MM.1S (cell line): ENCODE data around the gene PROK1.
"Not testable (repeated sequence)": the region's sequence is repeated elsewhere in the genome, so short reads cannot be mapped to it uniquely, and the experiment has no call there.

ENCODE experiments used
- EZH2 ChIP-seq: fragments of 300-600 bp; sonication (generic); optimal IDR thresholded peaks from 2 replicates; pipeline ENCODE3; 2017; ENCODE audit warnings: low read depth, mild to moderate bottlenecking, antibody characterized with exemption, low read length, mixed read lengths
- EZH2phosphoT487 ChIP-seq: fragments of 300-600 bp; sonication (generic); IDR thresholded peaks from 2 replicates; pipeline ENCODE4 v1.6.1; 2018; ENCODE audit warnings: antibody characterized with exemption, low read length
- TF ChIP-seq, protein P1 (sequence below): fragments of 300-600 bp; sonication (generic); IDR thresholded peaks from 2 replicates; pipeline ENCODE4 v1.5.1; 2016; ENCODE audit warnings: antibody characterized with exemption, low read length, mixed read lengths

DNA sequence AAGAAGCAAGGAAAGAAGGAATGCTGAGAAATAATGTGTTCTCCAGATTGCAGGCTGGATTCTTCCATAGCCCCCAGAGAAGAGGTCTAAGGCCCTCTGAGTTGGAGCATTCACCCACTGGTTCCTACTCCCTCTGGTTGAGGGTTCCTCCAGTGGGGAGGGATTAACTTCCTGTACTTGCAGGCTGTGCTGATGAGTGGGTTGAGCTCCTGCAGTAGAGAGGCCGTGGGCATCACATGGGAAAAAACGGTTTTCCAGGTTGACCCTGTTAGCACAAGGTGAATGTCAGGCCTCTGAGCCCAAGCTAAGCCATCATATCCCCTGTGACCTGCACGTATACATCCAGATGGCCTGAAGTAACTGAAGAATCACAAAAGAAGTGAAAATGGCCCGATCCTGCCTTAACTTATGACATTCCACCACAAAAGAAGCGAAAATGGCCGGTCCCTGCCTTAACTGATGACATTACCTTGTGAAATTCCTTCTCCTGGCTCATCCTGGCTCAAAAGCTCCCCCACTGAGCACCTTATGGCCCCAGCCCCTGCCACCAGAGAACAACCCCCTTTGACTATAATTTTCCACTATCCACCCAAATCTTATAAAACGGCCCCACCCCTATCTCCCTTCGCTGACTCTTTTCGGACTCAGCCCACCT lies 13.2 kb upstream of the PROK1 start:
- TF ChIP-seq, protein P1, sequence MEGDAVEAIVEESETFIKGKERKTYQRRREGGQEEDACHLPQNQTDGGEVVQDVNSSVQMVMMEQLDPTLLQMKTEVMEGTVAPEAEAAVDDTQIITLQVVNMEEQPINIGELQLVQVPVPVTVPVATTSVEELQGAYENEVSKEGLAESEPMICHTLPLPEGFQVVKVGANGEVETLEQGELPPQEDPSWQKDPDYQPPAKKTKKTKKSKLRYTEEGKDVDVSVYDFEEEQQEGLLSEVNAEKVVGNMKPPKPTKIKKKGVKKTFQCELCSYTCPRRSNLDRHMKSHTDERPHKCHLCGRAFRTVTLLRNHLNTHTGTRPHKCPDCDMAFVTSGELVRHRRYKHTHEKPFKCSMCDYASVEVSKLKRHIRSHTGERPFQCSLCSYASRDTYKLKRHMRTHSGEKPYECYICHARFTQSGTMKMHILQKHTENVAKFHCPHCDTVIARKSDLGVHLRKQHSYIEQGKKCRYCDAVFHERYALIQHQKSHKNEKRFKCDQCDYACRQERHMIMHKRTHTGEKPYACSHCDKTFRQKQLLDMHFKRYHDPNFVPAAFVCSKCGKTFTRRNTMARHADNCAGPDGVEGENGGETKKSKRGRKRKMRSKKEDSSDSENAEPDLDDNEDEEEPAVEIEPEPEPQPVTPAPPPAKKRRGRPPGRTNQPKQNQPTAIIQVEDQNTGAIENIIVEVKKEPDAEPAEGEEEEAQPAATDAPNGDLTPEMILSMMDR, result not testable (repeated sequence)
- not testable (repeated sequence) for TF ChIP-seq EZH2phosphoT487, EZH2
